Measurements from ENCODE around the gene PXDC1. TPM values are rescaled to one million over a fixed set of nuclear protein-coding genes. Genes with fewer than 3 reads are reported as not detected.
"Not testable (repeated sequence)": the region's sequence is repeated elsewhere in the genome, so short reads cannot be mapped to it uniquely, and the experiment has no call there.

The PXDC1 gene
- total RNA-seq, 2 donors from 2014 or later, result 32.8 to 57.3 TPM

GRCh38 chr6:3784885-3785744 lies 33.6 kb upstream of the PXDC1 start:
- DNase-seq (no peak), ATAC-seq (no peak)
- intact Hi-C loops (cut with DNase I), result no loop called here

DNA sequence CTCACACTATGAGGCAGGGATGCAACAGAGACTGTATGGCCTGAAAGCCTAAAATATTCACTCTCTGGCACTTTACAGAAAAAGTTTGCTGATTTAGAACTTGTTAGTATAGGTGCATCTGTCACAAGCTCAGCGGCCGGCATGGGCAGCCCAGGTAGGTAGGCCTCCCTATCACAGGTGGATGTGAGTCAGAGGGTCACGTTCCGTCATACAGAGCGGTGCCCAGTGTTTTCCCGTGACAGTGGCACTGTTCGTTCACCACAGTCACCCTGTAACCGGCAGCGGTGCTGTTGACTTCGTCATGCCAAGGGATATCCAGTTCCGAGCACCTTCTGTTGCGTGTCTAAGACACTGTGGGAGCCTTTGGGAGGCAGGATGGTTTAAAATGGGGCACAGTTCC lies 32.9 kb upstream of the PXDC1 start:
- no peak for DNase-seq
- intact Hi-C loops (cut with DNase I), result no loop called here
- ATAC-seq, result no peak

DNA sequence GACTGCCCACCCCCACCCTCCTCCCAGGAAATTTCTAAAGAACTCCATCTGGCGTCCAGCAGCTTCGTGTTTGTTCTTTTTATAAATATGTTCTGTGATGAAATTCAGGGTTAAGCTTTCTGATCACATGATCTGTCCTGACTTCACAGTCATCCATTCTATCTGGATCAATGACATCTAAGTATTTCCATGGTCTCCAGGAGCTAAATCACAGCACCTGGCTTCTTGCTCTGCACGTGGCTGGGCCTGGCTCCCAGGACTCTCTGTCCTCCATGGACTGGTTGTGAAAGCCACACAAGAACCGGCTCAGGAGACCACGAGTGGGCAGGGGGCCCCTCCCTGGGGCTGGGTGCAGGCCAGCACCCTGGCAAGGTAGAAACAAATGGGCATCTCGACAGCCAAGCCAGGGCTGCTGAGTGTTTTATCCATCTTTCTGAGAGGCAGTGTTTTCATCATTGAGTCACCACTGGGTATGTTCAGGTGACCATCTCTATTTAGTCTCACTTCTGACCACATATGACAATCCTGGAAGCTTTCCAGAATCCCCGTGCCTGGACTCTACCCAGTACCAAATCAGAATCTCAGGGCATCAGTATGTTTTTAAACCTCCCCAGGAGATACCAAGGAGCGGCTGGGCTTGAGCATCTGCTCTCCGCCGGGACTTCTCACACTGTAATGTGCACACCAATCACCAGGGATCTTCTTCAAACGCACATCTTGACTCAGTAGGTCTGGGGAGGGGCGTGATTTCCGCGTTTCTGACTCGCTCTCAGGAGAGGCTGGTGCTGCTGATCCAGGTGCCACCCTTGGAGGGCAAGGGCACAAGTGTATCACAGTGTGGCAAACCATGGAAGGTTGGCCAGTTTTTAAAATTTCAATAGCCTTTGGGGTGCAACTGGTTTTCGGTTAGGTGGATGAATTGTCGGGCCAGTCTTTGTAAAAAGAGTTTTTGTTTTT lies 31.6 kb upstream of the PXDC1 start:
- intact Hi-C loops (cut with DNase I), result no loop called here
- DNase-seq, result no peak
- no peak for ATAC-seq

DNA sequence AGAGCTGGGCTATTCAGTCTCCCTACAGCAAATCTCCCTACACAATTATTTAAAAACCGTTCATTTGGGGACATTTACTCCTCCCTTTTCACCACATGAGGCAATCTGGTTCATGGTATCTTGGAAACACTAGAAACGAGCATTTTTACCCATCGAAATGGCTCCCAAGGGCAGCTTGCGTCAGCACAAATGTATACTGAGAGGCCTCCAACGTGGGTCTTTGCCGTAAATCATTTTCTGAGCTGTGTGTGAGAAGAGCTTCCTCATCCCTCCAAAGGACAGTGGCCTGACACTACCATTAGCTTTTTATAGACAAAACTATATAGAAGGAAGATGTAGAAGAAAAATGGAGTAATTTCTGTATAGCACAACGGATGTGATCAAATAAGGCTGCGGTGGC lies 30.0 kb upstream of the PXDC1 start:
- intact Hi-C loops (cut with DNase I), result no loop called here
- no peak for ATAC-seq
- DNase-seq, result no peak

DNA sequence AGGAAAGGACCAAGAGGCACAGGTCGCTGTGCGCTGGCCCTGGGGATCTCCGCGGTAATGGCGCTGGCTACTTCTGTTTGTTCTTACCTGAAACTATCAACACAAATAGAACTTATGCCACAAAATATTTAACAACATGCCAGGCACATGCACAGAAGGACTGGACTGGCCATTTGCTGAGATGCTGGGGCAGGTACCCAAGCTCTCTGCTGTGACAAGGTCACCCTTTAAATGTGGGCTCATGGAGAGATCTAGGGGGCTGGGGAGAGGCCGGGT lies 28.0 kb upstream of the PXDC1 start:
- intact Hi-C loops (cut with DNase I), result no loop called here
- ATAC-seq, result no peak
- no peak for DNase-seq

- DNase-seq (no peak), ATAC-seq (no peak)
- intact Hi-C loops (cut with DNase I), result no loop called here
Observed at GRCh38 chr6:3778701-3779573, 27.4 kb upstream of the PXDC1 start.

DNA sequence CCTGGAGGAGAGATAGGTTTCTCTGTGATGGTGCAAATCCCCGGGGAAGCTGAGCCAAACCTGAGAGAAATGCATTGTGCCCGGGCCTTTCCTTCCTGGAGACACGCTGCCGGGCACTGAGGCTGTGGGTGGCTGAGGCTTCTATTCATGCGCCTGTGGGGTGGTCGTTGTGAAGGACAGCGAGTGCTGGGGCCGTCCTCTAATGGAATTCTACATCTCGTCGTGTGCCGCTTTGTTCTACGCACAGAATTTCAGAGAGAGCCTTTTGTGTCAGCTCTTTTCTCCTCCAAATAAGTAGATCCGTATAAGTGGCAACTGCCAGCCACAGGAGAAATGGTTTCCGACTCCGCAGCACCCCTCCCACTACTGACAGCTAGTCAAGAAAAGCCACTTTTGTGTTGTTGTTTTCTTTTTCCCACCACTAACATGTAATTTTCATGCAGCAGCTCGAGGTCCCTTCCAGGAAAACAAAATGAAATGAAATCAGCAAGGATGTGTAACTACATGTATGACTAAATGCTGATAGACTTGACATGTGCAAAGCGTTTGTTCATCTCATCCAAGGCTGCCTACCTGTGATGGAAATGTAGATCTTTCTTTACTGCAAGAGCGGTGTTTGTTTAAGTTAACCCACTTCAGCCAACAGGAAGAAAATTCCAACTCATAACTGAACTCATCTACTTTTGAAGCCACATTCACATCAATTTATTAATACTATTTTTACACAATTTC lies 26.4 kb upstream of the PXDC1 start:
- ATAC-seq, result no peak

GRCh38 chr6:3776881-3777507 lies 25.5 kb upstream of the PXDC1 start:
- intact Hi-C loops (cut with DNase I), result no loop called here
- ATAC-seq, result peak in 1 of 2 donors; percentile 23
- DNase-seq, result no peak

More for the DNA sequence above, 26.4 kb upstream of the PXDC1 start:
- DNase-seq, result no peak
- intact Hi-C loops (cut with DNase I), result no loop called here

GRCh38 chr6:3775847-3776246 lies 24.3 kb upstream of the PXDC1 start:
- intact Hi-C loops (cut with DNase I), result no loop called here
- ATAC-seq (no peak), DNase-seq (no peak)

GRCh38 chr6:3775386-3775785 lies 23.9 kb upstream of the PXDC1 start:
- DNase-seq (no peak), ATAC-seq (no peak)
- intact Hi-C loops (cut with DNase I), result no loop called here

GRCh38 chr6:3773678-3774298 lies 22.3 kb upstream of the PXDC1 start:
- ATAC-seq (peak in 1 of 2 donors; percentile 44), DNase-seq (peak; percentile 56)
- intact Hi-C loops (cut with DNase I), result no loop called here

- DNase-seq; intact Hi-C loops (cut with DNase I); ATAC-seq: not testable (repeated sequence)
Observed at GRCh38 chr6:3772127-3772999, 20.9 kb upstream of the PXDC1 start.

GRCh38 chr6:3771407-3772011 lies 20.0 kb upstream of the PXDC1 start:
- DNase-seq (no peak), ATAC-seq (no peak)
- intact Hi-C loops (cut with DNase I), result no loop called here

DNA sequence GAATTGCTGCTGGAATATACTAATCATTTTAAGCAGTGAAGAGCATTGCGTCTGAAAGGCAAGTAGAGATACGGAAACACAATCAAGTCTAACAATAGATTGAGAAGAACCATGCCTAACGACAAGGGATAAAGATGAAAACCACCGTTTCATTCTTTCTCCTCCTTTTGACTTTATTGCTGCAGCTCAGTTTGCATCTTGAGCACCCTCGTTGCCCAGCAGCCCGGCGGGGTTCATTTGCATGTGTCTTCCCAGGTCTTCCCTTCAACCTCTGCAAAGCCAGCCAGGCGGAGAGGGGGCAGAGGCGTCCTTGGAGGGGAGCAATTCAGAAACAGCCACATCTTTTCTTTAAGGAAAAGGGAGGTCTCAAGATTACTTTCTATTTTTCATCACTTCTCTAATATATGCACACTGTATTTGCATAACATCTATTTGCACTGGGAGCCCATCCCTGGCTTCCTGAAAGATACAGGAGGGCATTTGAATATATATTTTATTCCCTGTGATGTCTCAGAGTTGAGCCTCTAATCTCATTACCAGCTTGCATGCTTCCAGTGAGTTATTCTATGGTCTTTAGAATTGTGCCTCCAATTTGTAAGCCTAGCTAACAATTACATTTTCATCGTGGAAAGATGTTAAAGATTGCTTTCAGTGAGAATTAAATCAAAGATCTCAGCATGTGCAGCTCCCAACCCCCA lies 18.7 kb upstream of the PXDC1 start:
- intact Hi-C loops (cut with DNase I), result no loop called here
- ATAC-seq, result no peak
- DNase-seq, result no peak

GRCh38 chr6:3769610-3770009 lies 18.1 kb upstream of the PXDC1 start:
- DNase-seq, result no peak
- intact Hi-C loops (cut with DNase I), result no loop called here
- no peak for ATAC-seq

DNA sequence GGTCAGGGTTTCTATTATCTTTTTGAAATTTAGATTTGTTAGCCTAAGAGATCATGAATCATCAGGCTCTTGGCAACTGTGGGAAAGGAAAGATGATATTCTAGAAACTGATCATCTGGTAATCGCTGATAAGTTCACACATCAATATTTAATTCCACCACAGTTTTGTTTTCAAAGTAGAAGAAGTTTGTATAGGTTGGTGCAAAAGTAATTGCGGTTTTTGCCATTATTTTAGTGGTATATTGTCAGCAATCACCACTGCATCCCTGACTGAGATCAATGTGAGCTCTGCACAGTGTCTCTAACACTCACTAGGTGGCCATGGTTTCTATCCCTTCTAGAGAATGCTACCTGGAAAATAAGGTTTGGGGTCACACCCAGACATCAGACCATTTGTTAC lies 17.0 kb upstream of the PXDC1 start:
- ATAC-seq, result no peak
- no peak for DNase-seq
- intact Hi-C loops (cut with DNase I), result no loop called here

Measured in left cardiac atrium (tissue), 4 donors.